A549 (cell line): ENCODE results near the gene PRTN3.

Experiments used
- HOXA7 ChIP-seq: fragments of 250-450 bp; sonication (Bioruptor Pico); IDR thresholded peaks from 2 replicates; pipeline ENCODE4 v1.5.0; 2020; ENCODE audit warnings: mild to moderate bottlenecking, moderate library complexity
- JUN ChIP-seq, 2 experiments: fragments of >200 bp; sonication (Bioruptor Twin); formaldehyde crosslinking; IDR thresholded peaks; 2 replicates in 1 of 2; 3 replicates in 1 of 2; pipeline ENCODE4 v1.6.1; 2016 to 2017
- MAZ ChIP-seq: fragments of 150-350 bp; IDR thresholded peaks from 2 replicates; pipeline ENCODE4 v1.6.1; 2014; ENCODE audit warnings: antibody characterized with exemption, low read depth, low read length, borderline replicate concordance
- POLR2A ChIP-seq: IDR thresholded peaks from 2 replicates; pipeline ENCODE4 v1.6.1; 2012; ENCODE audit warnings: mild to moderate bottlenecking, low read length
- RAD21 ChIP-seq, 2 experiments: fragments of >200 bp in 1 of 2; sonication (Bioruptor Twin) in 1 of 2; formaldehyde crosslinking in 1 of 2; IDR thresholded peaks in 1 of 2; conservative IDR thresholded peaks in 1 of 2; 2 replicates in 1 of 2; 3 replicates in 1 of 2; pipeline ENCODE4 v1.6.1; 2012 to 2018; ENCODE audit warnings: inconsistent platforms in 1 of 2
- REST ChIP-seq: fragments of 200-600 bp; sonication (generic); IDR thresholded peaks from 2 replicates; pipeline ENCODE4 v1.6.1; 2016; ENCODE audit warnings: antibody characterized with exemption, mild to moderate bottlenecking, moderate library complexity
- TF ChIP-seq, protein P1 (sequence below): fragments of >200 bp; sonication (Bioruptor Twin); formaldehyde crosslinking; IDR thresholded peaks from 3 replicates; pipeline ENCODE4 v1.5.1; 2016

GRCh38 chr19:831407-832369 lies 9.1 kb upstream of the PRTN3 start:
- TF ChIP-seq MAZ = no peak
- TF ChIP-seq, protein P1, sequence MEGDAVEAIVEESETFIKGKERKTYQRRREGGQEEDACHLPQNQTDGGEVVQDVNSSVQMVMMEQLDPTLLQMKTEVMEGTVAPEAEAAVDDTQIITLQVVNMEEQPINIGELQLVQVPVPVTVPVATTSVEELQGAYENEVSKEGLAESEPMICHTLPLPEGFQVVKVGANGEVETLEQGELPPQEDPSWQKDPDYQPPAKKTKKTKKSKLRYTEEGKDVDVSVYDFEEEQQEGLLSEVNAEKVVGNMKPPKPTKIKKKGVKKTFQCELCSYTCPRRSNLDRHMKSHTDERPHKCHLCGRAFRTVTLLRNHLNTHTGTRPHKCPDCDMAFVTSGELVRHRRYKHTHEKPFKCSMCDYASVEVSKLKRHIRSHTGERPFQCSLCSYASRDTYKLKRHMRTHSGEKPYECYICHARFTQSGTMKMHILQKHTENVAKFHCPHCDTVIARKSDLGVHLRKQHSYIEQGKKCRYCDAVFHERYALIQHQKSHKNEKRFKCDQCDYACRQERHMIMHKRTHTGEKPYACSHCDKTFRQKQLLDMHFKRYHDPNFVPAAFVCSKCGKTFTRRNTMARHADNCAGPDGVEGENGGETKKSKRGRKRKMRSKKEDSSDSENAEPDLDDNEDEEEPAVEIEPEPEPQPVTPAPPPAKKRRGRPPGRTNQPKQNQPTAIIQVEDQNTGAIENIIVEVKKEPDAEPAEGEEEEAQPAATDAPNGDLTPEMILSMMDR = no peak
- no peak for TF ChIP-seq JUN (IDR thresholded peaks at IDR 0.05)
- no peak for TF ChIP-seq POLR2A
- TF ChIP-seq HOXA7 (CRISPR knock-in tag) = no peak
- no peak for TF ChIP-seq RAD21 (conservative IDR thresholded peaks at IDR 0.05 in 1 of 2, IDR thresholded peaks at IDR 0.05 in 1 of 2)
- no peak for TF ChIP-seq REST
